Measurements from ENCODE around the gene KCTD6.

DNA sequence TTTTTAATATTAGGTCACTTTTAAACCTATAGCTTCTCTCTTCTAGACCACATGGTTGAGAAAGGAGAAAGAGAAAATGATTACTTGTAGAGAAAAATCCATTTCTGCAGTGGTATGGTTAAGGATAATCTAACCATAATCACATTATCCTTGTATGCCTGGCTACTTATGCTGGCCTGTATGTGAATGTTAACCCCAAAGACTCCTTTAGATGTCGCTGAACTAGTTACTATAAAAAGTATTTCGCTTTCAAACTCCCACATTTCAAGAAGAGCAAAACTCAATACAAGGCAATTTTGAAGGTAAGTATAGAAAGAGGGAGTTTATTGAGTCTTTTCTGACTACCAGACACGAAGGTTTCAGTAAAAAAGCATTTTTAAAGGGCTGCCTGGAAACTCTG lies 2.2 kb downstream of the KCTD6 start:
- TF ChIP-seq CTCF (IDR thresholded peaks at IDR 0.05) (no peak), EP300 (IDR thresholded peaks at IDR 0.05) (no peak), POLR2AphosphoS5 (IDR thresholded peaks at IDR 0.05) (no peak)

All from esophagus muscularis mucosa (tissue), 4 donors.